Measurements from ENCODE around the gene ATP10A.

- TF ChIP-seq POLR2A (IDR thresholded peaks at IDR 0.05; ENCODE audit: low read depth, low read length) (no peak), PAX5 (IDR thresholded peaks at IDR 0.05; ENCODE audit: insufficient read depth, low read length, severe bottlenecking) (no peak), SPI1 (IDR thresholded peaks at IDR 0.05; ENCODE audit: low read depth, low read length) (no peak), POLR2AphosphoS5 (IDR thresholded peaks at IDR 0.05; ENCODE audit: low read depth, low read length) (no peak)
These were observed 204.6 kb downstream of the ATP10A start for GRCh38 chr15:25658560-25658959.
